ENCODE data around the gene UQCR10. TPM values are rescaled to one million over a fixed set of nuclear protein-coding genes. Genes with fewer than 3 reads are reported as not detected.

UQCR10 gene
- polyA plus RNA-seq, 2 of the 4 experiments (the other 2 are of a cell fraction): 115 to 171 TPM

DNA sequence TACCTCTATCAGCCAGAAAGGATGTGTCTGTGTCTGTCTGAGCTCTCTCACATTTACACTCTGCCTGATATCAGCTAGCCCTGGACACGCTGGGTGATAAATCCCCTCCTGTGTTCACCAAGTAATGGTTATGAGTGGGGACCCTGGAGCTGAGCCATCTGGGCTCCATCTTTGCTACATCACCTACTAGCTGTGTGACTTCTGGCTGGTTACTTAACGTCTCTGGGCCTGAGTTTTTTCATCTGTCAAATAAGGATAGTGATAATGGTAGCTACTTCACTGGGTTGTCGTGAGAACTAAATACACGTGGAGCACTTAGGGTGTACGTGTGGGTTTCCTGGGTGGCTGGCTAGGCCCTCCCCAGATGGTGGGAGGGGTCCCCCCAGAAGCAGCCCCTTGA is 22.9 kb downstream of the UQCR10 start:
- 91% methylated on average over 5 of the region's 5 CpGs for WGBS (ENCODE audit: missing lambda C conversion rate)
- TF ChIP-seq POLR2A (IDR thresholded peaks at IDR 0.05; ENCODE audit: low read length): no peak
- no peak for TF ChIP-seq JUN (IDR thresholded peaks at IDR 0.05)
- peak; percentile 61 for TF ChIP-seq ZFP36 (IDR thresholded peaks at IDR 0.05; ENCODE audit: borderline replicate concordance, partially characterized antibody)
- no peak for TF ChIP-seq CBX8 (IDR thresholded peaks at IDR 0.05)
- FAIRE-seq (no peak), DNase-seq (ENCODE audit: low read depth in 1 of 2, low spot score in 1 of 2) (no peak), ATAC-seq (no peak)
- Histone ChIP-seq H3K27ac (no peak overlapping the region), H3K4me1 (no peaks in the 10 kb centered on the region), H3K9me3 (no peaks in the 10 kb centered on the region), H3K4me2 (no peak overlapping the region), H3K4me3 (no peak overlapping the region)
- CTCF ChIA-PET: interaction anchor here (1.3 to 2.4 kb wide), 3 partner anchors 9 to 299 kb away, joined by 5 to 7 read pairs (median 5); no protein-coding TSS in a partner anchor
- POLR2A ChIA-PET: no interaction called here

DNA sequence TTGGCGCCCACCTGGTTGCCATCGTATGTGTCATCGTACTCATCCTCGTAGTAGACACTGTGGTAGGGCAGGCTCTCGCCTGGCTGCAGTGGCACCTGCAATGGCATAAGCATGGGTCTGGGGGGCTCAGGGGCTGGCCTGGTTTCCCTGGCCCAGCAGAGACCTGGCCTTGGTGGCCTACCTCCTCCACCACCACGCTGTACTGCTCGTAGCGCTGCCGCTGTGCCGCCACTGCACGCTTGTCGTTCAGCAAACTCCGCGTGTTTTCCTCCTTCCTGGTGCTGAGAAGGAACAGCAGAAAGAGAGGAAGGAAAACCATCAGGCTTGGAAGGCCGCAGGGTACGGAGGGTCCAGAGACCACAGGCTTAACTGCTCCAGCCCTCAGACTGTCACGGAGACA is 26.2 kb downstream of the UQCR10 start:
- Histone ChIP-seq H3K4me1 (peaks cover 5% of the 10 kb centered on the region), H3K9me3 (no peaks in the 10 kb centered on the region), H3K4me2 (no peak overlapping the region), H3K4me3 (no peak overlapping the region), H3K27ac (no peak overlapping the region)
- POLR2A ChIA-PET: no interaction called here
- no peak for ATAC-seq
- TF ChIP-seq KDM1A (IDR thresholded peaks at IDR 0.05; ENCODE audit: low read depth): no peak
- no peak for TF ChIP-seq HOXB5 (CRISPR knock-in tag; IDR thresholded peaks at IDR 0.05)
- TF ChIP-seq NPAS2 (CRISPR knock-in tag; IDR thresholded peaks at IDR 0.05; ENCODE audit: borderline replicate concordance): no peak
- TF ChIP-seq RCOR1 (IDR thresholded peaks at IDR 0.05; ENCODE audit: low read depth, low read length): no peak
- no peak for TF ChIP-seq GATA3 (IDR thresholded peaks at IDR 0.05; ENCODE audit: borderline replicate concordance)
- TF ChIP-seq SREBF2 (IDR thresholded peaks at IDR 0.05): no peak
- no peak for TF ChIP-seq RARB (CRISPR knock-in tag; IDR thresholded peaks at IDR 0.05)
- TF ChIP-seq TFCP2L1 (CRISPR knock-in tag; IDR thresholded peaks at IDR 0.05): no peak
- TF ChIP-seq, protein P1, sequence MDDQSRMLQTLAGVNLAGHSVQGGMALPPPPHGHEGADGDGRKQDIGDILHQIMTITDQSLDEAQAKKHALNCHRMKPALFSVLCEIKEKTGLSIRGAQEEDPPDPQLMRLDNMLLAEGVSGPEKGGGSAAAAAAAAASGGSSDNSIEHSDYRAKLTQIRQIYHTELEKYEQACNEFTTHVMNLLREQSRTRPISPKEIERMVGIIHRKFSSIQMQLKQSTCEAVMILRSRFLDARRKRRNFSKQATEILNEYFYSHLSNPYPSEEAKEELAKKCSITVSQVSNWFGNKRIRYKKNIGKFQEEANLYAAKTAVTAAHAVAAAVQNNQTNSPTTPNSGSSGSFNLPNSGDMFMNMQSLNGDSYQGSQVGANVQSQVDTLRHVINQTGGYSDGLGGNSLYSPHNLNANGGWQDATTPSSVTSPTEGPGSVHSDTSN (IDR thresholded peaks at IDR 0.05): no peak
- TF ChIP-seq ZC3H11A (IDR thresholded peaks at IDR 0.05): no peak
- TF ChIP-seq, protein P2, sequence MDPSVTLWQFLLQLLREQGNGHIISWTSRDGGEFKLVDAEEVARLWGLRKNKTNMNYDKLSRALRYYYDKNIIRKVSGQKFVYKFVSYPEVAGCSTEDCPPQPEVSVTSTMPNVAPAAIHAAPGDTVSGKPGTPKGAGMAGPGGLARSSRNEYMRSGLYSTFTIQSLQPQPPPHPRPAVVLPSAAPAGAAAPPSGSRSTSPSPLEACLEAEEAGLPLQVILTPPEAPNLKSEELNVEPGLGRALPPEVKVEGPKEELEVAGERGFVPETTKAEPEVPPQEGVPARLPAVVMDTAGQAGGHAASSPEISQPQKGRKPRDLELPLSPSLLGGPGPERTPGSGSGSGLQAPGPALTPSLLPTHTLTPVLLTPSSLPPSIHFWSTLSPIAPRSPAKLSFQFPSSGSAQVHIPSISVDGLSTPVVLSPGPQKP (IDR thresholded peaks at IDR 0.05; ENCODE audit: low read depth, low read length): no peak
- TF ChIP-seq NR3C1 (IDR thresholded peaks at IDR 0.05): no peak
- TF ChIP-seq ESRRA (IDR thresholded peaks at IDR 0.05; ENCODE audit: borderline replicate concordance, low read length): no peak
- TF ChIP-seq BHLHE40 (IDR thresholded peaks at IDR 0.05; ENCODE audit: low read depth, low read length): no peak
- TF ChIP-seq, protein P3, sequence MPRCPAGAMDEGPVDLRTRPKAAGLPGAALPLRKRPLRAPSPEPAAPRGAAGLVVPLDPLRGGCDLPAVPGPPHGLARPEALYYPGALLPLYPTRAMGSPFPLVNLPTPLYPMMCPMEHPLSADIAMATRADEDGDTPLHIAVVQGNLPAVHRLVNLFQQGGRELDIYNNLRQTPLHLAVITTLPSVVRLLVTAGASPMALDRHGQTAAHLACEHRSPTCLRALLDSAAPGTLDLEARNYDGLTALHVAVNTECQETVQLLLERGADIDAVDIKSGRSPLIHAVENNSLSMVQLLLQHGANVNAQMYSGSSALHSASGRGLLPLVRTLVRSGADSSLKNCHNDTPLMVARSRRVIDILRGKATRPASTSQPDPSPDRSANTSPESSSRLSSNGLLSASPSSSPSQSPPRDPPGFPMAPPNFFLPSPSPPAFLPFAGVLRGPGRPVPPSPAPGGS (IDR thresholded peaks at IDR 0.05): no peak
- TF ChIP-seq CHD2 (IDR thresholded peaks at IDR 0.05; ENCODE audit: low read length, partially characterized antibody): no peak
- no peak for TF ChIP-seq CBX8 (IDR thresholded peaks at IDR 0.05)
- 96% methylated on average over 17 of the region's 17 CpGs for WGBS (ENCODE audit: missing lambda C conversion rate)
- FAIRE-seq: no peak
- no peak for DNase-seq (ENCODE audit: low read depth in 1 of 2, low spot score in 1 of 2)
- CTCF ChIA-PET: no interaction called here

DNA sequence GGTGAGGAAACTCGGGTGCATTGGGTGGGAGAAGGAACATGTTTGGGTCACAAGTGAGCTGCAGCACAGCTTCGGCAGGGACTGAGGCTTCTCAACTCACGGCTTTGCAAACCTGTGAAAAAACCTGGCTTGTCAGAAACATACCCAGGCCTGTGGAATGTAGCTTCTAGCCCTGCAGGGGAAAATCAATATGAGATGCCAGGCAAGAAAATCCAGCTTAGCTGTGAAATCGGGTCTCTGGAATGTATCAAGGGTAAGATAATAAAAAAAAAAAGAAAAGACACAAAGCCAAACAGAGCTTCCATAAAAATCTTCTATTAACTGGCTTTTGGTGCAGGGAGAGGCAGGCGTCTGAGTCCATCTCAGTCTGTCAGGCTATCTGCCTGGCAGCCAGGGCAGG is 28.5 kb downstream of the UQCR10 start:
- no peak for ATAC-seq
- ChIA-PET POLR2A (no interaction called here), CTCF (interaction anchor here (0.6 kb wide), 1 partner anchor 929 kb away, joined by 3 read pairs; no protein-coding TSS in a partner anchor)
- FAIRE-seq: no peak
- Histone ChIP-seq H3K4me2 (no peak overlapping the region), H3K4me3 (no peak overlapping the region), H3K9me3 (no peaks in the 10 kb centered on the region), H3K27ac (no peak overlapping the region), H3K4me1 (peaks cover 22% of the 10 kb centered on the region)
- TF ChIP-seq, protein P4, sequence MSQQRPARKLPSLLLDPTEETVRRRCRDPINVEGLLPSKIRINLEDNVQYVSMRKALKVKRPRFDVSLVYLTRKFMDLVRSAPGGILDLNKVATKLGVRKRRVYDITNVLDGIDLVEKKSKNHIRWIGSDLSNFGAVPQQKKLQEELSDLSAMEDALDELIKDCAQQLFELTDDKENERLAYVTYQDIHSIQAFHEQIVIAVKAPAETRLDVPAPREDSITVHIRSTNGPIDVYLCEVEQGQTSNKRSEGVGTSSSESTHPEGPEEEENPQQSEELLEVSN (IDR thresholded peaks at IDR 0.05; ENCODE audit: borderline replicate concordance, low read depth): no peak
- TF ChIP-seq, protein P5, sequence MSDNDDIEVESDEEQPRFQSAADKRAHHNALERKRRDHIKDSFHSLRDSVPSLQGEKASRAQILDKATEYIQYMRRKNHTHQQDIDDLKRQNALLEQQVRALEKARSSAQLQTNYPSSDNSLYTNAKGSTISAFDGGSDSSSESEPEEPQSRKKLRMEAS (IDR thresholded peaks at IDR 0.05): no peak
- TF ChIP-seq RARB (CRISPR knock-in tag; IDR thresholded peaks at IDR 0.05) (no peak), FOSB (CRISPR knock-in tag; IDR thresholded peaks at IDR 0.05) (no peak), EP300 (IDR thresholded peaks at IDR 0.05) (no peak), POLR2A (IDR thresholded peaks at IDR 0.05; ENCODE audit: low read length) (no peak), KDM5A (IDR thresholded peaks at IDR 0.05) (no peak), RFX5 (IDR thresholded peaks at IDR 0.05) (no peak), HOXB5 (CRISPR knock-in tag; IDR thresholded peaks at IDR 0.05) (no peak)
- TF ChIP-seq, protein P6, sequence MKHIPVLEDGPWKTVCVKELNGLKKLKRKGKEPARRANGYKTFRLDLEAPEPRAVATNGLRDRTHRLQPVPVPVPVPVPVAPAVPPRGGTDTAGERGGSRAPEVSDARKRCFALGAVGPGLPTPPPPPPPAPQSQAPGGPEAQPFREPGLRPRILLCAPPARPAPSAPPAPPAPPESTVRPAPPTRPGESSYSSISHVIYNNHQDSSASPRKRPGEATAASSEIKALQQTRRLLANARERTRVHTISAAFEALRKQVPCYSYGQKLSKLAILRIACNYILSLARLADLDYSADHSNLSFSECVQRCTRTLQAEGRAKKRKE (CRISPR knock-in tag; IDR thresholded peaks at IDR 0.05; ENCODE audit: low read depth): no peak
- DNase-seq (ENCODE audit: low read depth in 1 of 2, low spot score in 1 of 2): no peak
- WGBS (ENCODE audit: missing lambda C conversion rate): 83% methylated on average over 5 of the region's 5 CpGs
